ENCODE data around the gene MFSD12. TPM values are rescaled to one million over a fixed set of nuclear protein-coding genes. Genes with fewer than 3 reads are reported as not detected.
"Not testable (repeated sequence)": the region's sequence is repeated elsewhere in the genome, so short reads cannot be mapped to it uniquely, and the experiment has no call there.

MFSD12 gene
- total RNA-seq, 1 experiment from 2014 or later: 48.2 TPM

- Histone ChIP-seq H3K36me3 (ENCODE audit: insufficient read depth, low read length, poor library complexity, severe bottlenecking) (peaks cover 25% of the 10 kb centered on the region), H3K27me3 (replicated peaks; ENCODE audit: insufficient read depth, low read depth, low read length, poor library complexity) (no peaks in the 10 kb centered on the region), H3K4me3 (ENCODE audit: low read depth, low read length, poor library complexity, severe bottlenecking) (no peak overlapping the region), H3K27ac (ENCODE audit: low read depth, low read length, poor library complexity, severe bottlenecking) (no peak overlapping the region), H3K9me3 (ENCODE audit: low read depth, low read length, poor library complexity, severe bottlenecking) (no peaks in the 10 kb centered on the region), H3K4me1 (ENCODE audit: insufficient read depth, low read length, poor library complexity, severe bottlenecking) (peaks cover 12% of the 10 kb centered on the region)
- no peak for DNase-seq (ENCODE audit: low spot score)
- no peak for TF ChIP-seq CTCF (conservative IDR thresholded peaks at IDR 0.05; ENCODE audit: low read depth, low read length)
- TF ChIP-seq EZH2 (IDR thresholded peaks at IDR 0.05; ENCODE audit: borderline replicate concordance, low read depth, low read length, poor library complexity, severe bottlenecking): no peak
- intact Hi-C loops (cut with micrococcal nuclease; ENCODE audit: unreplicated experiment): no loop called here
- no TSS peak for BruUV-seq (replicated peaks)
- ChIA-PET POLR2A (ENCODE audit: low non-redundant PET) (no interaction called here), CTCF (no interaction called here)
These were observed 46.7 kb downstream of the MFSD12 start for GRCh38 chr19:3510727-3511126.

- CTCF ChIA-PET: no interaction called here
- intact Hi-C loops (cut with micrococcal nuclease; ENCODE audit: unreplicated experiment): no loop called here
- Histone ChIP-seq H3K36me3 (ENCODE audit: insufficient read depth, low read length, poor library complexity, severe bottlenecking) (peaks cover 25% of the 10 kb centered on the region), H3K9me3 (ENCODE audit: low read depth, low read length, poor library complexity, severe bottlenecking) (no peaks in the 10 kb centered on the region), H3K27ac (ENCODE audit: low read depth, low read length, poor library complexity, severe bottlenecking) (no peak overlapping the region), H3K4me3 (ENCODE audit: low read depth, low read length, poor library complexity, severe bottlenecking) (no peak overlapping the region), H3K27me3 (replicated peaks; ENCODE audit: insufficient read depth, low read depth, low read length, poor library complexity) (no peaks in the 10 kb centered on the region), H3K4me1 (ENCODE audit: insufficient read depth, low read length, poor library complexity, severe bottlenecking) (peaks cover 23% of the 10 kb centered on the region)
- DNase-seq (ENCODE audit: low spot score): no peak
- no peak for TF ChIP-seq CTCF (conservative IDR thresholded peaks at IDR 0.05; ENCODE audit: low read depth, low read length)
- no peak for TF ChIP-seq EZH2 (IDR thresholded peaks at IDR 0.05; ENCODE audit: borderline replicate concordance, low read depth, low read length, poor library complexity, severe bottlenecking)
- BruUV-seq (replicated peaks): no TSS peak
- POLR2A ChIA-PET (ENCODE audit: low non-redundant PET): no interaction called here
These were observed 47.8 kb downstream of the MFSD12 start for GRCh38 chr19:3509566-3509989.

- H3K4me1 ChIP-seq (ENCODE audit: insufficient read depth, low read length, poor library complexity, severe bottlenecking): peaks cover 23% of the 10 kb centered on the region
- intact Hi-C loops (cut with micrococcal nuclease; ENCODE audit: unreplicated experiment): no loop called here
- no peaks in the 10 kb centered on the region for H3K9me3 ChIP-seq (ENCODE audit: low read depth, low read length, poor library complexity, severe bottlenecking)
- DNase-seq (ENCODE audit: low spot score): no peak
- BruUV-seq (replicated peaks): no TSS peak
- H3K27ac ChIP-seq (ENCODE audit: low read depth, low read length, poor library complexity, severe bottlenecking): no peak overlapping the region
- ChIA-PET POLR2A (ENCODE audit: low non-redundant PET) (no interaction called here), CTCF (no interaction called here)
- H3K4me3 ChIP-seq (ENCODE audit: low read depth, low read length, poor library complexity, severe bottlenecking): no peak overlapping the region
- no peak for TF ChIP-seq EZH2 (IDR thresholded peaks at IDR 0.05; ENCODE audit: borderline replicate concordance, low read depth, low read length, poor library complexity, severe bottlenecking)
- no peak for TF ChIP-seq CTCF (conservative IDR thresholded peaks at IDR 0.05; ENCODE audit: low read depth, low read length)
- H3K36me3 ChIP-seq (ENCODE audit: insufficient read depth, low read length, poor library complexity, severe bottlenecking): peaks cover 25% of the 10 kb centered on the region
- H3K27me3 ChIP-seq (replicated peaks; ENCODE audit: insufficient read depth, low read depth, low read length, poor library complexity): no peaks in the 10 kb centered on the region
These were observed 48.4 kb downstream of the MFSD12 start for GRCh38 chr19:3508771-3509535.

GRCh38 chr19:3508121-3508661, 49.2 kb downstream of the MFSD12 start:
- peaks cover 25% of the 10 kb centered on the region for H3K36me3 ChIP-seq (ENCODE audit: insufficient read depth, low read length, poor library complexity, severe bottlenecking)
- H3K9me3 ChIP-seq (ENCODE audit: low read depth, low read length, poor library complexity, severe bottlenecking); H3K27ac ChIP-seq (ENCODE audit: low read depth, low read length, poor library complexity, severe bottlenecking); POLR2A ChIA-PET (ENCODE audit: low non-redundant PET); DNase-seq (ENCODE audit: low spot score); intact Hi-C loops (cut with micrococcal nuclease; ENCODE audit: unreplicated experiment); H3K27me3 ChIP-seq (replicated peaks; ENCODE audit: insufficient read depth, low read depth, low read length, poor library complexity); CTCF ChIA-PET: not testable (repeated sequence)
- H3K4me3 ChIP-seq (ENCODE audit: low read depth, low read length, poor library complexity, severe bottlenecking): peak overlapping the region; percentile 99
- H3K4me1 ChIP-seq (ENCODE audit: insufficient read depth, low read length, poor library complexity, severe bottlenecking): peaks cover 23% of the 10 kb centered on the region
- TSS peak; percentile 53 for BruUV-seq (replicated peaks)

Measured in A673 (cell line).